NCI-H460 (cell line): Measurements from ENCODE around the gene IGSF9. TPM values are rescaled to one million over a fixed set of nuclear protein-coding genes. Genes with fewer than 3 reads are reported as not detected.

Experiments used
- DNase-seq: peaks from one replicate; pipeline ENCODE4 v3.0.0-alpha.2; 2016; ENCODE audit warnings: low read depth; ENCODE audit errors: extremely low read depth
- small RNA-seq, 2 experiments: library from RNA; depleted of rRNA; stranded (forward); fragments of <200 nt; gene quantifications; one replicate each; pipeline ENCODE3, GENCODE V24; 2014
- total RNA-seq: library from RNA; depleted of rRNA; stranded (reverse); fragments of >200 nt; shearing (Covaris generic); gene quantifications from 2 replicates; pipeline ENCODE4 v1.2.3, GENCODE V29; 2014; rRNA removed

Gene IGSF9
- total RNA-seq, 1 experiment from 2014 or later = not detected

DNA sequence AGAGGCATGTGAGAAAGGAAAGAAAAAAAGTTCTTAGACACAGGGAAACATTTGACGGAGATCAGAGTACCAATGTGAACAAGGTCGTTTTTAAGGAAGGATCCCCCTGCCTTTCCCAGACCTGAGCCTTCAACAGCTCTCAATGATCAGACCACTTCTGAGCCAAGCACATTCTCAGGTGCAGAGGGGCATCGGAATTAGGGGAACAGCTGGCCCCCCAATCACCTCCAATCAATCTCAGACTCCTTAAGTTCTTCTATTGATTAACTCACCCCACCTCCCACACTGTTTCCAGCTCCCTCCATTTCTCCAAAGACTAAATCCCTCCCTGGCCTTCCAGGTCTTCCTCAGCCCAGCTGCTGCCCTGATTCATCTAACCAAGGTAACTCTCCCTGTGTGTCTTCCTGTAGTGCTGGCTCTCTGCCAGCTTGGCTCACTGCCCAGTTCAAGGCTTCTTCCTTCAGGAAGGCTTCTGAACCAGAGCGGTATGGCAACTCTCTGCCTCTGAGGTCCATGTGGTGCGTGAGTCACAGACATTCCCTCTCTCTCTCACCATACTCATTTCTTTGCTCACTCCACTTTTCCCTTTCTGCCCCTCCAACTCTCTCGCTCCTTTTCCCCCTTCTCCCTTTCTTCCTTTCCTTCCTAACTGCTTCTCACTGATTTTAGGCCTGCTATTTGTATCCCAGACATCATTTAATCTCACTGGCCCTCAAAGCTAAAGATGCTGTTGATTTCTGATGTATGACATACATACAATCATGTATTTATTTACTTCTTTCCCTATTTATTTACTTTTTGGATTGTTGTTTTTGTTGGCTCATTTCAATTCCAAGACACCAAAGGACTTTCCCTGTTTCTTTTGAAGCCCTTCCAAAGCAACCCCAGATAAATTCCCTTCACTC is 63.5 kb downstream of the IGSF9 start:
- DNase-seq = peak; percentile 72

DNA sequence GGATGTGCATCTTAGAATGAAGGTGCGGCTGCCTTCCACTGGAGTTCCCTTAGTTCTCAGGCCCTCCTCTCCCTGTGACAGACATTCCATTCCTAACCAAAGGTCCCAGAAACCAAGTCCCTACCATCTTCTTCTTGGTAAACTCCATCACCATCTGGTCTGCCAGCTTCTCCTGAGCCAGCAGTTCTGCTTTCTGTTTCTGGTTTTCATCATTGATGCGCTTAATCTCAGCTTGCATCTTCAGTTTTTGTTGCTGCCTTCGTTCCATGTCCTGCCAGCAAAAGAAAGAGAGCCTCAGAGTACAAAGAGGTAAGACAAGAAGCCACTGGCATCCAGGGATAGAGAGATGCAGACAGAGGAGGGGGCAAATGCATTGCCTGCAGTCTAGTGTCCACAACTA is 65.0 kb downstream of the IGSF9 start:
- DNase-seq = no peak

DNA sequence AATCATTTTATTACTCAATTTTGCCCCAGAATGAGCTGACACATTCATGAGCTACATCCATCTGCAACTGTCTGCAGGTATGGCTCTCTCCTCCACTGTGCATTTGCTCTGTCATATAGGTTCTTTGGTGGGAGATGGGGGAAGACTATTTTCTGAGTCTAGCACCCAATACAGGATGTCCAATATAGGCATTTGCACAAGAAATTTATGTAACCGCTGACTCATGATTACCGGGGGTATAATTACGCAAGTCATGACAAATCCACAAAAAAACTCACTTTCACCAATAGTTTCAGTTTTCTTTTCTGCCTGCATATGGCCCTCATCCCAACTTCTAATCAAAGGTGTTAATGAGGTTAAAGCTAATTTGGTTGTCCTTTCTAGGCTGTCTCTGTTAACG is 65.4 kb downstream of the IGSF9 start:
- DNase-seq = peak; percentile 21

DNA sequence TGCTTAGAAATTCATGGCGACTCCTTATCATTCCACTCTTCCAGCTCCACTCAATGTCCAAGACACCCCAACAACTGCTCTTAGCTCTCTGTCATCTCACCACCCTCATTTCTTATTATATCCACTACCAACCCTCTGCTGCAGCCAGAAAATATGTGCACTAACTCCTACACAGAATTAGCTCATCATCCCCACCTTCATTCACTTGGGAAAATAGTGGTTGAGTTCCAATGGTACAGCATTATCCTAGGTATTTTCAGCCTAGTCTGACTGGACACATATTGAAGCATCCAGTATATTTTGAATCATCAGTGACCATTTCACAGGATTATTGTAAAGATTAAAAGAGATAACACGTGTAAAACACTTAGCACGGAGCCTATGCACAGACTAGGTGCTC is 66.3 kb downstream of the IGSF9 start:
- DNase-seq = no peak

DNA sequence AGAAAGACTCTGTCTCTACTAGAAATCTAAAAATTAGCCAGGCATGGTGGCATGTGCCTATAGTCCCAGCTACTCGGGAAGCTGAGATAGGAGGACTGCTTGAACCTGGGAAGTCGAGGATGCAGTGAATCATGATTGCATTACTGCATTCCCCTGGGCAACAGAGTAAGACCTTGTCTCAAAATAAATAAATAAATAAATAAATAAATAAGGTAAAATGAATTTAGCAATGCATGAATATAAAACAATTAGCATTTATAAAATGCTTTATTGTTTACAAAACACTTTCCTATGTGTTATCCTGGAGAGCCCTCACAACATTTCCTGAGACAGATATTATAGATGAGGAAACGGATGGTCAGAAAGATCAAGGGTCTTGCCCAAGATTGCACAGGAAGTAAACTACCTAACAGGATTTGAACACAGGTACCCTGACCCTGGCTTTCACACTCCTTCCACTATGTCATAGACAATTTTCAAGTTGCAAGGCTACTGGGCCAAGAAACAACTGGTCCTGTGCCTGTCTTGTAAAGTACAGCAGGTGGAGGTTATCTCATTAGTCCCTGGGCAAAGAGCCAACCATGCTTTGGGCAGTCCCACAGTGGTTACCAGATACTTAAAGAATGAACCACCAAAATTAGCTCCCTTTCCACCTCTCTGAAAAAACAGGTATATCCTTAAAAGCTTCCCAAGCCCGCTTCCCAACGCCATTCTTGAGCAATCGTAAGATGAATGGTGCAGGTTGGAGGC is 67.5 kb downstream of the IGSF9 start:
- DNase-seq = no peak

Small RNA genes lying within 50 kb of the gene (small RNA-seq; reads per million reads assigned to genes)
- 0 reads per million in 2 experiments for gene MIR4259

Other genes starting within 250 kb of the IGSF9 start
- gene CRP, start 231.0 kb downstream of the IGSF9 start, total RNA-seq = not detected in 2 replicates
- 2.0 and 4.8 TPM in 2 replicates for gene DUSP23, start 164.7 kb downstream of the IGSF9 start, total RNA-seq
- gene FCRL6, start 143.3 kb downstream of the IGSF9 start, total RNA-seq = not detected in 2 replicates
- gene SLAMF8, start 118.7 kb downstream of the IGSF9 start, total RNA-seq = not detected in 2 replicates
- gene VSIG8, start 83.0 kb downstream of the IGSF9 start, total RNA-seq = 0.05 TPM in 1 of 2 replicates, not detected in the other
- gene CFAP45, start 45.4 kb downstream of the IGSF9 start, total RNA-seq = 0.35 TPM in 1 of 2 replicates, not detected in the other
- gene TAGLN2, start 20.1 kb downstream of the IGSF9 start, total RNA-seq = 137 and 138 TPM in 2 replicates
- not detected in 2 replicates for gene SLAMF9, start 8.6 kb upstream of the IGSF9 start, total RNA-seq
- 6.9 and 7.2 TPM in 2 replicates for gene PIGM, start 86.4 kb upstream of the IGSF9 start, total RNA-seq
- gene KCNJ10, start 124.5 kb upstream of the IGSF9 start, total RNA-seq = not detected in 2 replicates
- gene KCNJ9, start 135.9 kb upstream of the IGSF9 start, total RNA-seq = not detected in 2 replicates
- 22.4 and 23.1 TPM in 2 replicates for gene IGSF8, start 153.0 kb upstream of the IGSF9 start, total RNA-seq
- gene ATP1A2, start 170.1 kb upstream of the IGSF9 start, total RNA-seq = 0.07 and 0.12 TPM in 2 replicates
- gene ATP1A4, start 206.0 kb upstream of the IGSF9 start, total RNA-seq = not detected in 2 replicates
- not detected in 2 replicates for gene CASQ1, start 245.0 kb upstream of the IGSF9 start, total RNA-seq